Heart left ventricle (tissue), 16 donors: Measurements from ENCODE around the gene MSL3B.
"Not testable (repeated sequence)": the region's sequence is repeated elsewhere in the genome, so short reads cannot be mapped to it uniquely, and the experiment has no call there.

Experiments used
- ATAC-seq, 4 donors: fragments of 200-7000 bp; cut with Tn5 transposase; one replicate each; pipeline ENCODE4 v1.9.1; 2020 to 2022; ENCODE audit warnings: moderate library complexity in 4 of 4, mild to moderate bottlenecking in 3 of 4, moderate number of reproducible peaks in 1 of 4
- DNase-seq, 5 donors: peaks; one replicate each; pipeline ENCODE4 v3.0.0-alpha.2; 2020
- H3K27ac ChIP-seq, 12 donors: fragments of 200-600 bp; sonication (generic) in 4 of 12; one replicate each; pipeline versions ENCODE4 v1.5.0 to v1.8.0; 2016 to 2022; ENCODE audit warnings: mild to moderate bottlenecking in 2 of 12
- H3K27me3 ChIP-seq, 9 donors: fragments of 200-600 bp; sonication (generic) in 2 of 9; one replicate each; pipeline versions ENCODE4 v1.5.1 to v1.8.0; 2016 to 2022; ENCODE audit warnings: mild to moderate bottlenecking in 3 of 9
- H3K36me3 ChIP-seq, 9 donors: fragments of 200-600 bp; sonication (generic) in 2 of 9; one replicate each; pipeline versions ENCODE4 v1.5.0 to v1.8.0; 2018 to 2022; ENCODE audit warnings: mild to moderate bottlenecking in 2 of 9
- H3K4me1 ChIP-seq, 12 donors: fragments of 200-600 bp; sonication (generic) in 4 of 12; one replicate each; pipeline versions ENCODE4 v1.5.0 to v1.8.0; 2016 to 2022; ENCODE audit warnings: mild to moderate bottlenecking in 3 of 12
- H3K4me3 ChIP-seq, 12 donors: fragments of 200-600 bp; sonication (generic) in 4 of 12; one replicate each; pipeline versions ENCODE4 v1.5.0 to v1.8.0; 2017 to 2022; ENCODE audit warnings: mild to moderate bottlenecking in 9 of 12, moderate library complexity in 4 of 12
- H3K9me3 ChIP-seq, 12 donors: fragments of 200-600 bp; sonication (generic) in 4 of 12; one replicate each; pipeline versions ENCODE4 v1.5.0 to v1.8.0; 2016 to 2022; ENCODE audit warnings: mild to moderate bottlenecking in 1 of 12
- POLR2A ChIP-seq, 2 donors: fragments of 450-650 bp; IDR thresholded peaks; one replicate each; pipeline ENCODE4 v1.6.1; 2017; ENCODE audit warnings: antibody characterized with exemption in 2 of 2, mild to moderate bottlenecking in 2 of 2, moderate library complexity in 2 of 2
- whole genome bisulfite sequencing, 4 donors: extraction: QIAGEN DNeasy Blood & Tissue Kit in 2 of 4; methylation state at CpG; one replicate each; pipeline versions ENCODE4 v1.1.5 to v1.1.7; 2013 to 2018; 5-methylcytosine and 5-hydroxymethylcytosine counted together
- intact Hi-C, 10 donors: fragments of 100-400 bp; cut with DNase I; formaldehyde crosslinking; loops; one replicate each; pipeline versions ENCODE4 v1.11.1 to v1.14.2; 2022
- TF ChIP-seq, protein P1 (sequence below), 12 donors: fragments of 200-600 bp; sonication (generic) in 4 of 12; IDR thresholded peaks; one replicate each; pipeline versions ENCODE4 v1.5.0 to v1.8.0; 2018 to 2022; ENCODE audit warnings: antibody characterized with exemption in 12 of 12, mild to moderate bottlenecking in 5 of 12
- donor health status: ischemic (EF 13 %, LVEDD 7.1; RV severe dilation, severe dysfunction).
- donor health status: healthy with polysubstance abuse.
- donor health status: DM: no; HTN: yes; CAD: no.
- donor health status: DM: no; HTN: no; CAD: no.
- donor health status: ischemic (EF 25% LVEDD 6.9; RV normal size, moderate dysfunction).
- donor health status: ischemic (EF 25% LVEDD 5.7; RV mildly dilated, moderate dysfunction).
- donor health status: healthy.
- donor health status: DM: yes; HTN: yes; CAD: no.
- donor health status: ischemic (EF 35%, LVEDD 5.7; RV mildly dilated, moderate dysfunction).
- donor health status: nonischemic (EF 11% LVEDD 7.7; RV severe dilation, severe dysfunction).
- donor health status: DM: yes; HTN: yes; CAD: no.
- donor health status: PGD.
- donor health status: ischemic (EF 29% LVEDD 5.4; RV normal size, mild dysfunction).
- donor health status: nonischemic (EF 23%, LVEDD 6.1; RV moderate dilation, normal function).

The MSL3B gene

DNA sequence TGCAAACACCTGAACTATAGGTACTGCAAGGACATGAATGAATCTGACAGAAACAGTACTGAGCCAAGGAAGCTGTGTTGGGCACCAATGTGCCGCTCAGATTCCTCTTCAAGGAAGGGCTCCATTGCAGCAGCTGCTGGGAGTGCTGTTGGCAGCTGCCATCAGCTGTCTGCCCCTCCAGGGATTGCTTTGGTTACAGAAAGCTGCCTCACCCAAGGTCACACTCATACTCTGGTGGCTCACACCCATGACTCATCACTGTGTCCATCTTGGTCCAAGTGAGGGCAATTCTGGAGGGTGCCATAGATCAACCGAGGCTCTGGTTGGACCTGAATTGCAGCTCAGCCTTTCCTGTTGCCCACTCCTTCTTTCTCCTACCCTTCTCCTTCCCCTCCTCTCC, 24.6 kb upstream of the MSL3B start:
- no peak for DNase-seq
- Histone ChIP-seq H3K27me3 (peaks cover 0 to 30% (median 7%) of the 10 kb centered on the region in 9 donors), H3K9me3 (no peaks in the 10 kb centered on the region), H3K36me3 (no peaks in the 10 kb centered on the region), H3K4me1 (no peaks in the 10 kb centered on the region), H3K27ac (no peak overlapping the region), H3K4me3 (no peak overlapping the region)
- intact Hi-C loops, result no loop called here
- WGBS, 4 donors, result 78 to 95% (median 88%) methylated on average over 2 of the region's 2 CpGs
- ATAC-seq, result no peak
- no peak for TF ChIP-seq POLR2A (IDR thresholded peaks at IDR 0.05)
- TF ChIP-seq, protein P1, sequence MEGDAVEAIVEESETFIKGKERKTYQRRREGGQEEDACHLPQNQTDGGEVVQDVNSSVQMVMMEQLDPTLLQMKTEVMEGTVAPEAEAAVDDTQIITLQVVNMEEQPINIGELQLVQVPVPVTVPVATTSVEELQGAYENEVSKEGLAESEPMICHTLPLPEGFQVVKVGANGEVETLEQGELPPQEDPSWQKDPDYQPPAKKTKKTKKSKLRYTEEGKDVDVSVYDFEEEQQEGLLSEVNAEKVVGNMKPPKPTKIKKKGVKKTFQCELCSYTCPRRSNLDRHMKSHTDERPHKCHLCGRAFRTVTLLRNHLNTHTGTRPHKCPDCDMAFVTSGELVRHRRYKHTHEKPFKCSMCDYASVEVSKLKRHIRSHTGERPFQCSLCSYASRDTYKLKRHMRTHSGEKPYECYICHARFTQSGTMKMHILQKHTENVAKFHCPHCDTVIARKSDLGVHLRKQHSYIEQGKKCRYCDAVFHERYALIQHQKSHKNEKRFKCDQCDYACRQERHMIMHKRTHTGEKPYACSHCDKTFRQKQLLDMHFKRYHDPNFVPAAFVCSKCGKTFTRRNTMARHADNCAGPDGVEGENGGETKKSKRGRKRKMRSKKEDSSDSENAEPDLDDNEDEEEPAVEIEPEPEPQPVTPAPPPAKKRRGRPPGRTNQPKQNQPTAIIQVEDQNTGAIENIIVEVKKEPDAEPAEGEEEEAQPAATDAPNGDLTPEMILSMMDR (IDR thresholded peaks at IDR 0.05), result no peak

DNA sequence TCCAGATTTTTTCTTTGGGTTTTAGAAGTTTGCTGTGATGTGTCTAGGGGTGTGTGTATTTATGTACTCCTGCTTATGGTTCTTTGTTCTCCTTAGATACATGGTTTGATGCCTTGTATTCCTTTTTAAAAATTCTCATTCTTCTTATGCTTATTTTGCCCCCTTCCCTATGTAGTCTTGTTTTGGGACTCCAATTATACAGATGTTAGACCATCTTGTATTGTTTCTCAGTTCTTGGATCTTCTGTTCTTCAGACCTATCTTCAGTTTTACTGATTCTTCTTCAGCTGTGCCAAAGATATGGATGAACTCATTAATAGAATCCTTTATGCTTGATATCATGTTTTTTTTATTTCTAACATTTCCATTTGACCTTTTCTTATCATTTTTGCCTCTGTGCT, 14.2 kb upstream of the MSL3B start:
- Histone ChIP-seq H3K4me1 (no peaks in the 10 kb centered on the region), H3K36me3 (no peaks in the 10 kb centered on the region), H3K4me3 (no peak overlapping the region), H3K9me3 (peaks cover 0 to 32% (median 12%) of the 10 kb centered on the region in 12 donors), H3K27ac (no peak overlapping the region), H3K27me3 (peaks cover 0 to 5% (median 0%) of the 10 kb centered on the region in 9 donors)
- TF ChIP-seq, protein P1 (IDR thresholded peaks at IDR 0.05), result no peak
- no peak for TF ChIP-seq POLR2A (IDR thresholded peaks at IDR 0.05)
- ATAC-seq (no peak), DNase-seq (no peak)
- intact Hi-C loops, result no loop called here

DNA sequence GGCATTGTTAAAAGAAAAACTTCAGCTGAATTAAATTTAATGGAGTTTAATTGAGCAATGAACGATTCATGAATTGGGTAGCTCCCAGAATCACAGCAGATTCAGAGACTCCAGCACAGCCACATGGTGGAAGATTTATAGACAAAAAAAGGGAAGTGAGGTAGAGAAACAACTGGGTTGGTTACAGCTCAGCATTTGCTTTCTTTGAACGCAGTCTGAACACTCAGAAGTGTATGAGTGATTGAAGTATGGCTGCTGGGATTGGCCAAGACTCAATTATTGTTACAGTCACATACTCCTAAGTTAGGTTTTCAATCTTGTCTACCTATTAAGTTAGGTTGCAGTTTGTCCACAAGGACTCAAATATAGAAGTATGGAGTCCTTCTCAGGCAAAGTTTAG, 3.9 kb upstream of the MSL3B start:
- H3K4me1 ChIP-seq, DNase-seq, H3K36me3 ChIP-seq, ATAC-seq, H3K27ac ChIP-seq, H3K4me3 ChIP-seq, intact Hi-C loops: not testable (repeated sequence)
- Histone ChIP-seq H3K27me3 (peaks cover 0 to 25% (median 0%) of the 10 kb centered on the region in 9 donors), H3K9me3 (peaks cover 0 to 31% (median 7%) of the 10 kb centered on the region in 12 donors)
- WGBS, 4 donors, result 44 to 60% (median 51%) methylated on average over 2 of the region's 2 CpGs

DNA sequence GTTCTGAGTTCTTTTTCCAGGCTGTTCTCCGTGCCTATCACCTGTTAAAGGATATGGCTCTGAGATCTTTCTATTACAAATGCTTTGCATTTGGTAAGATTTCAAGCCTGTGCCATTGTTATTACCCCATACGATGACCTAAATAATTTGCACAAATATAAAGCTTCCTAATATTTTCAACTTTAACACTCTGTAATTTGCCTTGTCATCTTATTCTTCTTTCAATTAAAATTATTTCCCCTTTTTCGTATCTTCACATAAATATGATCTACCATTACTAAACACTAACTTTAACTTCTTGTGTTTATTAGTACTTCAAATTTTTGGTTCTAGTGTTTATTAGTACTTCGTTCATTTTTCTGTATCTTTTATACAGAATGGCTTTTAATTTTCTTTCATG, 3.2 kb upstream of the MSL3B start:
- Histone ChIP-seq H3K4me3 (no peak overlapping the region), H3K4me1 (peaks cover 0 to 4% (median 0%) of the 10 kb centered on the region in 12 donors), H3K36me3 (no peaks in the 10 kb centered on the region), H3K27me3 (peaks cover 0 to 25% (median 0%) of the 10 kb centered on the region in 9 donors), H3K9me3 (peaks cover 0 to 31% (median 5%) of the 10 kb centered on the region in 12 donors), H3K27ac (no peak overlapping the region)
- WGBS, 4 donors, result 60 to 63% (median 61%) methylated on average over 4 of the region's 4 CpGs
- ATAC-seq (no peak), DNase-seq (no peak)
- TF ChIP-seq POLR2A (IDR thresholded peaks at IDR 0.05), result no peak
- TF ChIP-seq, protein P1 (IDR thresholded peaks at IDR 0.05), result no peak
- intact Hi-C loops, result no loop called here

DNA sequence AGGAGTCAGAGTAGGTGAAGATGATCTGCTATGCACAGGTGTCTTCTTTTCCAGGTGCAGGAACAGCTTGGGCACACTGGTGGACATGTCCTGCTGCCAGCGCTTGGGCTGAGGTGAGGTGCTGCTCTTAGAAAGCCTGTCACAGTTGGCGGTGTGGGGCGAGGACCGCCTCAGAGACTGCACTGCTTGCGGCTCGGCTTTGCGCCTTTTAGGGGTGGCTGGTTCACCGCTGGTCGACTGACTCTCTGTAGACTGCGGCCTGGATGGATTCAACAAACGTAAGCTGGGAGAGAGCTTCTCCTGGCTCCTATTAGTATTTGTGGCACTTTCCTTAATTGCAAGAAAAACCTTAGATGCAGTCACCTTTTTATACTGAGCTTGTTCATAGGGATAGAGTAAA, 1.7 kb downstream of the MSL3B start:
- WGBS, 4 donors, result 92 to 98% (median 98%) methylated on average over 10 to 11 of the region's 11 CpGs
- Histone ChIP-seq H3K27ac (no peak overlapping the region), H3K4me1 (peaks cover 0 to 4% (median 0%) of the 10 kb centered on the region in 12 donors), H3K27me3 (peaks cover 0 to 21% (median 0%) of the 10 kb centered on the region in 9 donors), H3K36me3 (no peaks in the 10 kb centered on the region), H3K4me3 (no peak overlapping the region), H3K9me3 (peaks cover 0 to 24% (median 5%) of the 10 kb centered on the region in 12 donors)
- ATAC-seq, result no peak
- no peak for DNase-seq
- intact Hi-C loops, result no loop called here
- TF ChIP-seq POLR2A (IDR thresholded peaks at IDR 0.05), result no peak
- TF ChIP-seq, protein P1 (IDR thresholded peaks at IDR 0.05), result no peak
